SH-SY5Y (cell line): ENCODE results near the gene GPC5.

Experiments used
- GATA2 ChIP-seq: IDR thresholded peaks from 2 replicates; pipeline ENCODE4 v1.6.1; 2011; ENCODE audit warnings: mild to moderate bottlenecking, low read depth, low read length
- GATA3 ChIP-seq: IDR thresholded peaks from 2 replicates; pipeline ENCODE4 v1.6.1; 2011; ENCODE audit warnings: low read depth, mild to moderate bottlenecking, low read length, moderate library complexity

- TF ChIP-seq GATA2 (no peak), GATA3 (no peak)
Measured at GRCh38 chr13:92721620-92722019, 1323.2 kb downstream of the GPC5 start.
